GM21526 (cell line): ENCODE measurements around the gene MTOR.

Experiments
- ATAC-seq: cut with Tn5 transposase; IDR thresholded peaks from one replicate; pipeline ENCODE4 v1.9.1; 2021; ENCODE audit warnings: moderate library complexity; ENCODE audit not compliant: unreplicated experiment, low FRiP score

Gene MTOR

DNA sequence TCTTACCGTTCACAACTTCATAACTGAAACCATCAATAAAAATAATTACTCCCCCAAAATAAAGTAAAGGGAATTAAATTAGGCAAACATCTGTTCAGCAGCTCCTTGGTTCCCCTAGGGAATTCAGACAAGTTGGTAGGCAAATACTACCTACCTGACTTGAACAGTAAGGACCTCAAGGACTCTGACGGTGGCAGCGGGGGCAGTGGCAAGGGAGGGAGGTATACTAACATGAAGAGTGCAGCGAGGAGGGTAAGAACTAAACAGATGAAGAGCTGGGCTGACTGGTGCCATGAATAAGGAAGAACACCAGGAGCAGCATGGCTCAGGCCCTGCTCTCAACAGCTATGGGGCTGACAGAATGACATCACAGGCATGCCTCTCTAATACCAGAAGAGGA is 33.1 kb downstream of the MTOR start:
- ATAC-seq: no peak

DNA sequence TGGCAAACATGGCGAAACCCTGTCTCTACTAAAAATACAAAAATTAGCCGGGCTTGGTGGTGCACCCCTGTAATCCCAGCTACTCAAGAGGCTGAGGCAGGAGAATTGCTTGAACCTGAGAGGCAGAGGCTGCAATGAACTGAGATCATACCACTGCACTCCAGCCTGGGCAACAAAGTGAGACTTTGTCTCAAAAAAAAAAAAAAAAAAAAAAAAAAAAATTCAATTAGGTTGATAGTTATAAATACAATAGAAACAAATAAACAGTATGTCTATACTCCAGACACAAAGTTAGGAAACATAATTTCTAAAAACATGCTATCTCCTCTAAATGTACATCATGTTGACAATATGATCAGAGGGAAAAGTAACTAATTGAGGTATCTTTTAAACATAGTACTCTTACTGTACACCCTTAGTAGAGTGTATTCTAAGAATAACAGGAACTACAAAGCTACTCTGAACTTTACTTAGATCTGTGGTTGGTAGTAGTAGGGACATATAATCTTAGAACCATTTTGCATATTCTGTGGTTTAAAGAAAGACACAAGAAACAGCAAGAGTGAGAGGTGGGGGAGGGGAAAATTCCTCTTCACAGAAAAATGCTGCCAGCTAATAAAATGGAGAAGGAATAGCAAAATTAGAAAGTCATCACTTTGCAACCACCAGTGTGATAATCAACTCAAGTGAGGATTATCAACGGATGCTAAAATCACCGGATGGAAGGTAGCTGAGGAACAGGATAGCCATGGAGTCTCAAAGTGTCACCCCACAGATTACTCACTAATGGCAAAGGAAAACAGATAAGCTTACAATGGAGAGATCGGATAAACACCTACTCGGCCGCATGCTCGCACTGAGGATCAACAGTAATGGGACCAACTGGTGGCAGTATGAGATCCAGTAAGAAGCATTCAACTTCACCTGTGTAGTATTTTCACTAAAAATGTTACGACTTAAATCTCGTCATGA is 35.0 kb downstream of the MTOR start:
- ATAC-seq: peak; percentile 71

DNA sequence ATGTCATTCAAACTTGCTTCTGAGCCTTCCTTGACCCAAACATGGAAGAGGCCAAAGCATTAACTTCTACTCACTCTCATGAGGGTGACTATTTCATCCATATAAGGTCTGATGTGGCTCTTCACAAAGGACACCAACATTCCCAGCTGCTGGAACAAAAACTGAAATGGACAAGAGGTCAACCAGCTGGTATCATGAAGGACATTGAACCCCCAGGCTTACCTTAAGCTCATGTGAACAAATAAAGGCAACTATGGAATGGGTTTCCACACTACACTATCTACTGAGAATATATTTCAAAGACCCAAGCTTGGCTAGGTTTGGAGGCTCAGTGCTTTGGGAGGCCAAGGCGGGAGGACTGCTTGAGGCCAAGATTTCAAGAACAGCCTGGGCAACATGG is 46.3 kb downstream of the MTOR start:
- no peak for ATAC-seq

DNA sequence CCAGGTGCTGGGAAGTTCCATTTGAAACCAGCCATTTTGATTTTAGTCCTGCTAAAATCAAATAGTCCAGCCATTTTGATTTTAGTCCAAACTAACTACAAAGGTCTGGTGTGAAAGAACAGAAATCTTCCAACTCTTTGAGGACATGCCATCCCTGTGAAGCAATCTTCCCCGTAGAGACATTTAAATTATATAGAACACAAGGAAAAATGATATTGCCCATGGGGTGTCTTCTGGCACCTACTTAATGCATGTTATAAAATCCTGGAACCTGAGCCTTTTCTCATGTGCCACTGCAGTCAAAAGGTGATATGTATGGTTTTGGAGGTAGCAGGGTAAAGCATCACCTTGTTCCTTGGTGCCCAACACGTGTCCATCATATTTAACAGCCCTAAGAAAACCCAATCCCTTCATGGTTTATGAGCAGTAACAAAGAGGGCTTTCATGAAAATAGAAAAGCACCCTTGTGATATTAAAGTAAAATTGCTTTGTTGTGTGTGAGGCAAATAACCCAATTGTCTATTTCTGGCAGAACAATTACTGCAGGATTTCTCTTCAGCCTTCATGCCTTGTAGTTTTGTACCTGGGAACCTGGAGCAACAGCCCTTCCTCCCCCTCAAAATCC is 46.9 kb downstream of the MTOR start:
- ATAC-seq: no peak

DNA sequence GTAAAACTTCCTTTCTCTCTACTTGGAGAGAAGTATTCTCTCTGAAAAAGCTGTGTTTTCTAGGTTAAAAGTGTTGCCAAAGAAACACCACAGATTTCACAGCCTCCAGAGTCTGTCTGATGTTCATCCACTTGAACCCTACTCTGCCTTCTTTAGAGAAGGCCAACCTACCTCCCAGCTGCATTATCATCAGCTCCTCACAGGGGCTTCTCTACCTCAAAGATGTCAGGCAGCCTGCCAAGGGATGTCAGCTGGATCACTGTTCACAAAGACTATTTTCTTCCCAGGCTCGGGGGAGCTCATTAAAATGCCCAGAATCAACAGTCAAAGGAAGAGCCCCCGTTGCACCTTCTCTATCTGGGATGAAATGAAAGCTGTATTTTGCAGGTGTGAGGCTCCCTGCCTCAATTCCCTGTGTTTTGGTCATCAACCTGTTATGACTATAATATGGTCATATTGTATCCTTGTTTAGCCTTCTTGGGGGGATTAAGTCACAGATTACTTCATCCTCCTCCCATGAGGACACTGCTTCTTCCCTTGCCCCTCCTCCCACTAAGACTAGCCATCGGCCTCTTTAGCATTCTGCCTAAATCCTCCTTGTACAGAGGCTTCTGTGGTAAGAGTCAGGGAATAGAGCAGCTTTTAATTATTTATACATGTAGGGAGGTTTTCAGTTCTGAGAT is 47.5 kb downstream of the MTOR start:
- ATAC-seq: no peak

DNA sequence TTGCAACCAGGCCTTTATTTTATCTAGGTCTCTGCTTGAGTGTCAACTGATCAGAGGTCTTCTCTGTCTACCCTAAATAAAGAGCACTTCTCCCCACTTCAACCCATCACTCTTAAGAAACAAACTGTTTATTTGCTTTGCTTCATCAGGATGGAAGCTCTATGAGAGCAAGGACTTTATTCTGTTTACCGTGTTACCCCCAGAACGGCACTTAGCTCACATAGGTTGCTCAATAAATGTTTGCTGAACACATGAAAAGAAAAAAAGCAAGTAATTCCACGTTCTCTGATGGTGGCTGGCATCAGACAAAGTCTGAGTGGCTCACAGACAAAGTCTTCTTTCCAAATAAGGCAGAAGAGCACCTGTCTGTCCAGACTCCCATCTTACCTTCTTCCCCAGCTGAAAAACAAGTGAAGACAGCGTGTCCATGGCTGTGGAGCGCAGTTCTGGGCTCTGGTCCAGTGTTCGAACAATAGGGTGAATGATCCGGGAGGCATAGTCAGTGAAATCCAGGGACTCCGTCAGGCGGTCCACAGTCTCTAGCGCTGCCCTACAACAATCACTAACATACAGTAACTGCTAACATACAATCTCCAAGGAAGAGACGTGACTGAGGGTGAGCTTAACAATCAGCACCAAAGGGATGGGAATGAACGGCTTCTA is 50.3 kb downstream of the MTOR start:
- ATAC-seq: no peak

DNA sequence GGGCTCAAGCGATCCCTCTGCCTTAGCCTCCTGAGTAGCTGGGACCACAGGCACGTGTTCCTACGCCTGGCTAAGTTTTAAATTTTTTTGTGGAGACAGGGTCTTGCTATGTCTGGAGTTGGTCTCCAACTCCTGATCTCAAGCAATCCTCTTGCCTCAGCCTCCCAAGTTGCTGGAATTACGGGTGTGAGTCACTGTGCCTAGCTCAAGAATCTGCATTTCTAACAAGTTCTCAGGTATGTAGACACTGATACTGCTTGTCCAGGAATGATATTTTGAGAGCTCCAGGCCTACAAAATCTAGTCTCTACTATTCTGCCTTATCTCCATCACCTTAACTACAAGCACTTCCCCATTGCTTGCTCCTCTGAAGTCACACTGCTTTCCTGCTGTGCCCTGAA is 50.9 kb downstream of the MTOR start:
- ATAC-seq: no peak

DNA sequence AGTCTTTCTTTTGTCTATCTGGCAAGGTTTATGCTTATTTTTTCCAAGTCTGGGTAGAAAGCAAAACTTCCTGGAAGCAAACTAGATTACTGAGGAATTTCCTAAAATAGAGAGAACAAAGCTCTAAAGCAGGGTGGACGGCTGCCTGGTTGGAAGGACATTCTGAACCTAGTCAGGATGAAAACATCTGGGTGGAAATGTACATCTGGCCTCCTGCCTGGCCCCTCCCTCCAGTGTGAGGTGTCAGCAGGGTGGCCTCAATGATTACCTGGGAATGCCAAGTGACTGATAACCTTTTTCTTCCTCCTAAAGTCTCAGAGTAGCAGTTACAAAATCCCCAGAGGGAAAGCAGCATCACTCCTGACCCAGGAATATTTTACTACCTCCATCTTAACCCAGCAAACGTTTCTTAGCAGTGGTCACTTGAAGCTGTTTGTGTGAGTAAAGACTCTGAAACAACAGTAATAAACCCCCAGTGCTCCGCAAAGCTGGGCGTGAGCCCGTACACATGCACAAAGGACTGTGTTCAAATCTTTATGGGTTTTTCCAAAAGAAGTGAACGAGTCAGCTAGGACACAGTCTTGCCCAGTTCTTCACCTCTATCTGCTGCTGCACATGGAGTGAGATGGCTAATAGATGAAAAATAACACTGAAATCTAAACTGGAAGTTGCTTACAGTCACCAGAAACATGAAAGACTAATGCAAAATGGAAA is 54.3 kb downstream of the MTOR start:
- ATAC-seq: no peak

DNA sequence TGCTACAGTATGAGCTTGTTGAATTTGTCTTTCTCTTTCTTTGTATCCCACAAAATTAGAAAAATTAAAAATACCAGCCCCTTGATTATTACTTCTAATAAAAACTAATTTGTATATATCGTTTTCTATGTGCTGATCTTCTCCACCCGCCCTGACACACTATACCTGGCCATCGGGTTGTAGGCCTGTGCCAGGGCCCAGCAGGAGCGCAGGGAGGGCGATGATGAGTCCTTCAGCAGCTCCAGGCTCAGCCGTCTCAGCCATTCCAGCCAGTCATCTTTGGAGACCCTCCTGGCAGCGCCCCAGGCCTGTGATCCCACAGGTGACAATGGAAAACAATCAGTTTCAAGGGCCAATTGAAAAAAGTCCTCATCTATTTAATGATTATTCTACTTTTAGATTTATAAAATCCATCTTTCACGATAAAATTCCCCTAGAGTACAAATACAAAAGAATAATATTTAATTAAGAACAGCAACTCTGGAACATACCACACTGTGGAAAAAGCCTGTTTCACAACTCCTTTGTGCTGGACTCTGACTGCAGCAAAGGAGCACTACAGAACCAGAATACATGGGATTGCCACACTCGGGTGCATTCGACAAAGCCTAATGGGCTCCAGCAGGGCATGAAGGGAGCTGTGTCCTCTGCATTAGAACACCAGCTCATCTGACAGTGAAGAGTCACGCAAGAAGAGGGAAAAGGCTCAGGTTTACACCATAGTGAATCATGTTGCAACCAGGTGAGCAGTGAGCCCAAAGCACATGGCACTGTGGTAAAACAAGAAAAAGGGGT is 57.8 kb downstream of the MTOR start:
- ATAC-seq: no peak

DNA sequence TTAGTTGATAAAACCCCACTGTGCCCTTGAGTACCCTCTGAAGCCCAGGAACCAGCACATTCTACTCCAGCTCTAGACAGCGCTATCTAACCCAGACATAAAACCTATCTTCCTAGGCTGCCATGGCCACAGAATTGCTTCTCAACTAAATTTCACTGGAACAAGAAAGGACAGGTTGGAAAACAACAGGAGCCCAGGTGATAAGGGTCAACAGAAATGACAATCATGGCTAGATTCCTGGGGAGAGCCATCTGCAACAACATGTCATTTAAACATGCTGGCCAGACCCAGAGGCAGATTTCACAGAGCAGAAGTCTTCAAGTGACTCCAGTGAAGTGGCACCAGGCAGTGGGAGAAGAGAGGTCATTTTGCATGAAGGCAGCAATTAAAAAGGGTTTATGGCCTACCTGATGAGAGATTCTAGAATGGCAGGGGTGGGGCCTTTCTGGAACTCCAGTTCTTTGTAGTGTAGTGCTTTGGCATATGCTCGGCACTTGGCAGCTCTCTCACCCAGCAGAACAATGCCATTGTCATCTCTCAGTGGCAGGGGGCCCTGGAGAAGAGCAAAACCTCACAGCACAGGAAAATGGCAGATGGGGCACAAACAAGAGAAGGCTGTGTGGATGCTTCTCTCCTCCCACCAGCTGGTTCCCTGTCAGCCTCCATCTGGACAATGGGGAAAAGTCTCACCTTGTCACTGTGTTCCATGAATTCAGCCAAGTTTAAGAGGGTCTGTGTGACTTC is 63.3 kb downstream of the MTOR start:
- ATAC-seq: no peak

DNA sequence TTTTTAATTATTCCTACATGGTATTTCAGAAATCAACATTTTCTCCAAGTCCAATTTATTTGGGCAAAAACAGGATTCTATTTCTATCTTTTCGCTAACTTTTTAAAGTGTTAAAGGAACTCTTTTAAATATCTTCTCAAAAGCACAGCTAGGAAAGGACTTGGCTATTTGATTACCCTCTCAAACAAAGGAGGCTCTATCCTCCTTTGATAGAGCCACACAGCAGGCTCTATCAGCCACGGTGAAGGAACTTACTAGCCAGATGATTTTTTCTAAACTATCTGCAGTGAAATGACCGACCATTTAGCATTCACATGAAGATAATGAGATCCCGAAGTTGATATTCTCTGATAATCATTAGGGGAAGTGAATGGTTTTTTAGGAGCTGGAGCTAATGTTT is 64.1 kb downstream of the MTOR start:
- ATAC-seq: no peak

DNA sequence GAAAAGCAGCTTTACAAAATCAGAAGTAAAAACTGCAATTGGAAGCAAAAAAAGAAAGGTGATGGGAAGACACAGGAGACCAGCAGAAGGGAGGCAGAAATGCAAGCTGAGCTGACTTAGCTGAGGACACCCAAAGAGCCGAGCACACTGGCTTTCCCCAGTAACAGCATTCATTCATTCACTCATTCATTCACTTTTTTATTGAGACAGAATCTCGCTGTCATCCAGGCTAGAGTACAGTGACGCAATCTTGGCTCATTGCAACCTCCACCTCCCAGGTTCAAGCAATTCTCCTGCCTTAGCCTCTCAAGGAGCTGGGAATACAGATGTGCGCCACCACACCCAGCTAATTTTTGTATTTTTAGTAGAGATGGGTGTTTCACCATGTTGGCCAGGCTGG is 65.0 kb downstream of the MTOR start:
- ATAC-seq: no peak

DNA sequence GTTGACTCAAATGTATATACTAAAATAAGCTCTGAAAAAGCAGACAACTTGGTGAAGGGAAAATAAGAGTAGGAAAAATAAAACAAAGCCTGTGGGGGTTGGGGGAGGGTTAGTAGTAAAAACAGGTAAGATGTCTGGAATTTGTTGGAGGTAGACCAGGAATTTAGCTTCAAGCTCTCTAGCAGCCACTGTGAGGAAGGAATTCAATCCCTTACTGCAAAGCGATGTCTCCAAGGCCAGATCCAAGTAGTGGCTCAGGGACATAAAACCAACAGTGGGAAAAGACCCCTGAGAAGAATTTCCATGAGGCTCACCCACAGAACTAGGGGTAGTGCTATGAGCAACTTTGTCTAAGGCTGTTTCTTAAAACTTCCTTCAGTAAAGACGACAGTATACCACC is 65.4 kb downstream of the MTOR start:
- no peak for ATAC-seq

DNA sequence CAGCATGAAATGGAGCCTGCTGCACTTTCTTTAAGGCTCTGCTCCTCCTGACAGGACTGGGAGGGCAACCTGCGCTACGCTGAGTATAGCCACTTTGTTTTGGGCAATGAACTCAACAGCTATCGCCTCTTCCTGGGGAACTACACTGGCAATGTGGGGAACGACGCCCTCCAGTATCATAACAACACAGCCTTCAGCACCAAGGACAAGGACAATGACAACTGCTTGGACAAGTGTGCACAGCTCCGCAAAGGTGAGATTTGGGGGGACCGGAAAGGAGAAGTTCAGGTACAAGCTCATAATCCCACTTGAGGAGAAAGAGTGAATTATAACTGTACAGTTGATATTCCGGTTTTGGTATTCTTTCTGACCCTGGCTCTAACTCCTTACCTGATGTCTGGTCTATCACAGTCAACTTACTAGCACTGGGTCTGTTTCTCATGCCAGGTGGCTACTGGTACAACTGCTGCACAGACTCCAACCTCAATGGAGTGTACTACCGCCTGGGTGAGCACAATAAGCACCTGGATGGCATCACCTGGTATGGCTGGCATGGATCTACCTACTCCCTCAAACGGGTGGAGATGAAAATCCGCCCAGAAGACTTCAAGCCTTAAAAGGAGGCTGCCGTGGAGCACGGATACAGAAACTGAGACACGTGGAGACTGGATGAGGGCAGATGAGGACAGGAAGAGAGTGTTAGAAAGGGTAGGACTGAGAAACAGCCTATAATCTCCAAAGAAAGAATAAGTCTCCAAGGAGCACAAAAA is 67.8 kb downstream of the MTOR start:
- ATAC-seq: no peak

DNA sequence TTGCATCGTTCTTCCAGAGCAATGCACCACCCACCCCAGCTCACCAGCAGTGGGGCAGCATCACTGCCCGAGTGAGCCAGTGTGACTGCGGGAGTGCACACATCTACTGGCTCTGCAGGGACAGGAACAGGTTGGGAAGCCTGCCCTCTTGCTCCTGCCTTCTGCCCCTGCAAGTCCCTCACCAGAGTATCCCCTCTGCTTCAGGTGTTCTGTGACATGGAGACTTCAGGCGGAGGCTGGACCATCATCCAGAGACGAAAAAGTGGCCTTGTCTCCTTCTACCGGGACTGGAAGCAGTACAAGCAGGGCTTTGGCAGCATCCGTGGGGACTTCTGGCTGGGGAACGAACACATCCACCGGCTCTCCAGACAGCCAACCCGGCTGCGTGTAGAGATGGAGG is 69.0 kb downstream of the MTOR start:
- ATAC-seq: no peak

DNA sequence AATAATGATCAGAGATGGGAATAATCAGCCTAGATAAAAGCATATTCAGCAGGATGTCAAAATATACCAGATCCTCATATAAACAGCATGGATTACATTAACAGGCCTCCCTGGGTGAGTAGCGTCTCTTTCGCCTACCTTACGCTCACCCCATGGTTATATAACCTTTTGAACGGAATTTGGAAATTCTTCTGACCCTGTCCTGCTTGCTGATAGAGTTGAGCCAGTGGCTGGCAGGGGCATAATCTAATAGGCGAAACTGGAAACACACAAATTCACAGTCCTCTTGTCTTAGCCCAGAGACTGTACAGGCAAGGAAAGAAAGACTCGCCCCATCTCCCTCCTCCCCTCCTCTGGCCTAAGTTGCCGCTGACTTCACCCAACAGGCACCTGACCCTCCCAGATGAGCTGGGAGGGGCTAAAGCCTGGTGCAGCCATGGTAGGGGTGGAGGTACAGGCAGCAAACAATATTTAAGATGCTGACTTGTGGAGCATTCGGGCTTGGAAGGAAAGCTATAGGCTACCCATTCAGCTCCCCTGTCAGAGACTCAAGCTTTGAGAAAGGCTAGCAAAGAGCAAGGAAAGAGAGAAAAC is 73.4 kb downstream of the MTOR start, which contains the start of gene ANGPTL7:
Gene ANGPTL7 (plus strand): TSS at position 498 of the 594 bp plus-strand sequence. CDS start 225 bp downstream, outside the sequence.
- no peak for ATAC-seq

DNA sequence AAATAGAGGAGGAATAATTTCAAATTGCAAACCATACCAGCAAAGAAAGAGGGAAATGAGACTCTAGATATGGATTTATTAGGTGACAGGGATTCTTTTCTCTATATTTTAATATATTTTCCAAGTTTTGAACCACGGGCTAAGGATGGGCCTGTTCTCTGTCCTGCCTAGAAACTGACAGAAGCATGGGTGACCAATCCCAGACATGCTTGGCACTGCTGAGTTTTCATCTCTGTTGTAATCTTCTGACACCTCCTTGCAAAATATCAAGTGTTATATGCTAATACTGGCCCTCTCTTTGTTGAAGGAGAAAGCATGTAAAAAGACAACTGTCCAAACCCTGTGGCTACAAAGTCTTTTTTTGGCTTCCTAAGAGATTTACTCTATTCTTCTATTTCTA is 74.0 kb downstream of the MTOR start:
- ATAC-seq: no peak

DNA sequence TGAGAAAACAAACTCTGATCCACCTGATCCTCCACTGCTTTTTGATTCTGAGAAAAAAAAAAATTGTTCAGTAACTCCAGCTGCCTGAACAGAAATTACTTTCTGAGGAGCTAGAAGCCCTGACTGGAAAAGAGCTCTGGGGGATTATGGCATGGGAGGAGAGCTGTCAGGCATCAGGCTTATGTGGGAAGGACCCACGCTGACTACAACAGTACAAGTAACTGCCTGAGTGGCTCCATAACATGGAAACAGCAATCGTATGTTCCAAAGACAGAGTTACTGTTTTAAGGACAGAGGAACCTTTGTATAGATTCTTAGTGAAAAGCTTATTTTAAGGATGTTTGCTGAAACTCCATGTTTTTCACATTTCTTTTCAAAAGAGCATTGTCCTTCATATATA is 74.4 kb downstream of the MTOR start:
- no peak for ATAC-seq
